Smooth muscle cell (in vitro differentiated cells): ENCODE results near the gene RHOBTB3. TPM values are rescaled to one million over a fixed set of nuclear protein-coding genes. Genes with fewer than 3 reads are reported as not detected.
"Not testable (repeated sequence)": the region's sequence is repeated elsewhere in the genome, so short reads cannot be mapped to it uniquely, and the experiment has no call there.

Source experiments
- DNase-seq: peaks from one replicate; lab custom pipeline; 2025; ENCODE audit not compliant: unreplicated experiment; lab: John Stamatoyannopoulos, UW
- H2AFZ ChIP-seq: fragments of 200-600 bp; sonication (generic); 2 replicates; pipeline ENCODE4 v1.6.0; 2016; ENCODE audit warnings: antibody characterized with exemption, low read depth, mild to moderate bottlenecking
- H3F3A ChIP-seq: fragments of 200-600 bp; sonication (generic); 2 replicates; pipeline ENCODE4 v1.6.0; 2017; ENCODE audit warnings: antibody characterized with exemption, low read depth
- H3K27ac ChIP-seq: fragments of 200-600 bp; sonication (generic); 2 replicates; pipeline ENCODE4 v1.5.1; 2016; ENCODE audit warnings: low read depth, mild to moderate bottlenecking
- H3K27me3 ChIP-seq: fragments of 200-600 bp; sonication (generic); 2 replicates; pipeline ENCODE4 v1.6.1; 2016; ENCODE audit warnings: low read depth, mild to moderate bottlenecking
- H3K36me3 ChIP-seq: fragments of 200-600 bp; sonication (generic); 2 replicates; pipeline ENCODE4 v1.5.1; 2016; ENCODE audit warnings: low read depth
- H3K4me1 ChIP-seq: fragments of 200-600 bp; sonication (generic); 2 replicates; pipeline ENCODE4 v1.5.1; 2016; ENCODE audit warnings: low read depth
- H3K4me2 ChIP-seq: fragments of 200-600 bp; sonication (generic); 2 replicates; pipeline ENCODE4 v1.6.0; 2016; ENCODE audit warnings: mild to moderate bottlenecking
- H3K4me3 ChIP-seq: fragments of 200-600 bp; sonication (generic); 2 replicates; pipeline ENCODE4 v1.5.1; 2016; ENCODE audit warnings: mild to moderate bottlenecking
- H3K79me2 ChIP-seq: fragments of 200-600 bp; sonication (generic); 2 replicates; pipeline ENCODE4 v1.6.0; 2016; ENCODE audit warnings: low read depth, mild to moderate bottlenecking
- H3K9ac ChIP-seq: fragments of 200-600 bp; sonication (generic); 2 replicates; pipeline ENCODE4 v1.6.0; 2016; ENCODE audit warnings: low read depth
- H3K9me3 ChIP-seq: fragments of 200-600 bp; sonication (generic); replicated peaks from 2 replicates; pipeline ENCODE4 v1.5.1; 2016; ENCODE audit warnings: low read depth
- H4K20me1 ChIP-seq: fragments of 200-600 bp; sonication (generic); 2 replicates; pipeline ENCODE4 v1.6.0; 2016; ENCODE audit warnings: low read depth
- CTCF ChIP-seq: fragments of 200-600 bp; sonication (generic); IDR thresholded peaks from 2 replicates; pipeline ENCODE4 v1.5.1; 2017; ENCODE audit warnings: borderline replicate concordance, mild to moderate bottlenecking, antibody characterized with exemption; ENCODE audit not compliant: insufficient read depth, poor library complexity, severe bottlenecking
- WGBS: methylation state at CpG from one replicate; pipeline ENCODE4 v1.1.7; 2016; ENCODE audit warnings: low lambda C conversion rate; 5-methylcytosine and 5-hydroxymethylcytosine counted together
- polyA plus RNA-seq: library from polyadenylated mRNA; unstranded; fragments of >200 nt; fragmentation: Nextera tagmentation; extraction: Ambion mirVana; gene quantifications from 2 replicates; pipeline ENCODE4 v1.2.1, GENCODE V29; 2016
- total RNA-seq: library from RNA; depleted of rRNA; stranded (reverse); fragments of >200 nt; gene quantifications from 2 replicates; pipeline ENCODE4 v1.2.3, GENCODE V29; 2014

The RHOBTB3 gene
- total and polyA plus RNA-seq, 2 experiments from 2014 or later = 127 to 213 TPM

- Histone ChIP-seq H3F3A (peaks cover 27% of the 10 kb centered on the region), H3K36me3 (no peaks in the 10 kb centered on the region), H3K79me2 (peaks cover 8% of the 10 kb centered on the region), H4K20me1 (peaks cover 13% of the 10 kb centered on the region), H3K9me3 (no peaks in the 10 kb centered on the region), H3K4me1 (peaks cover 19% of the 10 kb centered on the region), H3K4me2 (peak overlapping the region; percentile 76), H3K27me3 (no peaks in the 10 kb centered on the region), H3K27ac (peak overlapping the region; percentile 77), H3K9ac (peak overlapping the region; percentile 31), H2AFZ (no peak overlapping the region), H3K4me3 (no peak overlapping the region)
- no peak for DNase-seq
- TF ChIP-seq CTCF = no peak
- WGBS = 26% methylated on average over 6 of the region's 6 CpGs
Measured at GRCh38 chr5:95812074-95812471, 80.9 kb downstream of the RHOBTB3 start.

- H3K36me3 ChIP-seq, H3K27ac ChIP-seq, H3K9me3 ChIP-seq, H3K79me2 ChIP-seq, H2AFZ ChIP-seq, H3K4me2 ChIP-seq, H3K9ac ChIP-seq, DNase-seq, H3K27me3 ChIP-seq, H3K4me3 ChIP-seq: not testable (repeated sequence)
- 97% methylated on average over 8 of the region's 8 CpGs for WGBS
- Histone ChIP-seq H3K4me1 (peaks cover 27% of the 10 kb centered on the region), H3F3A (peaks cover 27% of the 10 kb centered on the region), H4K20me1 (peaks cover 23% of the 10 kb centered on the region)
Measured at GRCh38 chr5:95813035-95813434, 81.9 kb downstream of the RHOBTB3 start.

- no peak for DNase-seq
- Histone ChIP-seq H3K36me3 (no peaks in the 10 kb centered on the region), H3K4me1 (peaks cover 31% of the 10 kb centered on the region), H3K27ac (no peak overlapping the region), H3K79me2 (peaks cover 24% of the 10 kb centered on the region), H3K9me3 (no peaks in the 10 kb centered on the region), H3F3A (peaks cover 19% of the 10 kb centered on the region), H2AFZ (no peak overlapping the region), H3K4me3 (no peak overlapping the region), H3K9ac (no peak overlapping the region), H3K27me3 (no peaks in the 10 kb centered on the region), H4K20me1 (peaks cover 38% of the 10 kb centered on the region), H3K4me2 (no peak overlapping the region)
- WGBS = 97% methylated on average over 4 of the region's 4 CpGs
- TF ChIP-seq CTCF = no peak
Measured at GRCh38 chr5:95815155-95815729, 84.1 kb downstream of the RHOBTB3 start.

- TF ChIP-seq CTCF = no peak
- Histone ChIP-seq H3K27ac (no peak overlapping the region), H3K36me3 (no peaks in the 10 kb centered on the region), H2AFZ (no peak overlapping the region), H3K4me1 (peaks cover 25% of the 10 kb centered on the region), H3K79me2 (peaks cover 35% of the 10 kb centered on the region), H4K20me1 (peaks cover 49% of the 10 kb centered on the region), H3K27me3 (no peaks in the 10 kb centered on the region), H3F3A (peaks cover 15% of the 10 kb centered on the region), H3K4me2 (no peak overlapping the region), H3K4me3 (no peak overlapping the region), H3K9me3 (no peaks in the 10 kb centered on the region), H3K9ac (no peak overlapping the region)
- 98% methylated on average over 8 of the region's 8 CpGs for WGBS
- DNase-seq = no peak
Measured at GRCh38 chr5:95816341-95816740, 85.2 kb downstream of the RHOBTB3 start.
